Progenitor cell of endocrine pancreas (in vitro differentiated cells): ENCODE data around the gene ACOXL. TPM values are rescaled to one million over a fixed set of nuclear protein-coding genes. Genes with fewer than 3 reads are reported as not detected.

Experiments used
- DNase-seq: peaks from one replicate; pipeline ENCODE4 v3.0.0; 2021; ENCODE audit warnings: low spot score; ENCODE audit not compliant: unreplicated experiment
- H3K27ac Mint-ChIP-seq: 2 replicates; pipeline ENCODE4 v1.8.0; 2021; ENCODE audit warnings: mild to moderate bottlenecking, moderate library complexity, mixed read lengths
- H3K27me3 Mint-ChIP-seq: 2 replicates; pipeline ENCODE4 v1.8.0; 2021; ENCODE audit warnings: mixed read lengths
- H3K36me3 Mint-ChIP-seq: 2 replicates; pipeline ENCODE4 v1.8.0; 2022; ENCODE audit warnings: mixed read lengths; ENCODE audit not compliant: insufficient read depth
- H3K4me1 Mint-ChIP-seq: 2 replicates; pipeline ENCODE4 v1.8.0; 2021; ENCODE audit warnings: low read depth, mixed read lengths
- H3K4me3 Mint-ChIP-seq: 2 replicates; pipeline ENCODE4 v1.8.0; 2021; ENCODE audit warnings: low read depth, mild to moderate bottlenecking, moderate library complexity, mixed read lengths
- H3K9me3 Mint-ChIP-seq: 2 replicates; pipeline ENCODE4 v1.8.0; 2021; ENCODE audit warnings: low read depth, mixed read lengths
- total RNA-seq: library from RNA; stranded (reverse); gene quantifications from 2 replicates; pipeline ENCODE4 v1.2.1, GENCODE V29; 2021
- TF ChIP-seq, protein P1 (sequence below): fragments of 200-600 bp; sonication (generic); IDR thresholded peaks from one replicate; pipeline ENCODE4 v1.5.0; 2021; ENCODE audit warnings: antibody characterized with exemption, mild to moderate bottlenecking; ENCODE audit not compliant: unreplicated experiment

ACOXL gene
- total RNA-seq, 1 donor from 2014 or later: 0.19 TPM

DNA sequence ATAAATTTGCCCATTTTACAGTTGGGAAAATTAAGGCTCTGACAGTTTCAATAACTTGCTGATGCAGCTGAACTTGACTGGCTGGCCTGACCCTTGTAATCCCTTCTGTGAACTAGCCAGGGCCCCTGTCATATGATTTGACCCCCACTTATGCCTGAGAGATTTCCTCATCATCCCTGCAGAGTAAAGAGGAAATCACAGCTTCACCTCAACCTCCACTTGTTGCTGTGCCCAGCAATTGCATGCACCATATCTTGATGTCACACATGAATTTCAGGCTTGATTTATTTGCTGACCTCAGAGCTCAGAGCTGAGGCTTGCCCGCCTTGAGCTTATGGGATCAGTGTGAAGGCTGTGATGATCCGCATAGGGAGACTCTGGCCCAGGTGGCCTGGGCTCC, 108.1 kb downstream of the ACOXL start:
- Mint-ChIP-seq H3K4me3 (no peak overlapping the region), H3K4me1 (peaks cover 7% of the 10 kb centered on the region), H3K27me3 (peaks cover 25% of the 10 kb centered on the region), H3K9me3 (no peaks in the 10 kb centered on the region), H3K36me3 (no peaks in the 10 kb centered on the region), H3K27ac (no peak overlapping the region)
- no peak for DNase-seq
- TF ChIP-seq, protein P1, sequence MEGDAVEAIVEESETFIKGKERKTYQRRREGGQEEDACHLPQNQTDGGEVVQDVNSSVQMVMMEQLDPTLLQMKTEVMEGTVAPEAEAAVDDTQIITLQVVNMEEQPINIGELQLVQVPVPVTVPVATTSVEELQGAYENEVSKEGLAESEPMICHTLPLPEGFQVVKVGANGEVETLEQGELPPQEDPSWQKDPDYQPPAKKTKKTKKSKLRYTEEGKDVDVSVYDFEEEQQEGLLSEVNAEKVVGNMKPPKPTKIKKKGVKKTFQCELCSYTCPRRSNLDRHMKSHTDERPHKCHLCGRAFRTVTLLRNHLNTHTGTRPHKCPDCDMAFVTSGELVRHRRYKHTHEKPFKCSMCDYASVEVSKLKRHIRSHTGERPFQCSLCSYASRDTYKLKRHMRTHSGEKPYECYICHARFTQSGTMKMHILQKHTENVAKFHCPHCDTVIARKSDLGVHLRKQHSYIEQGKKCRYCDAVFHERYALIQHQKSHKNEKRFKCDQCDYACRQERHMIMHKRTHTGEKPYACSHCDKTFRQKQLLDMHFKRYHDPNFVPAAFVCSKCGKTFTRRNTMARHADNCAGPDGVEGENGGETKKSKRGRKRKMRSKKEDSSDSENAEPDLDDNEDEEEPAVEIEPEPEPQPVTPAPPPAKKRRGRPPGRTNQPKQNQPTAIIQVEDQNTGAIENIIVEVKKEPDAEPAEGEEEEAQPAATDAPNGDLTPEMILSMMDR: no peak

DNA sequence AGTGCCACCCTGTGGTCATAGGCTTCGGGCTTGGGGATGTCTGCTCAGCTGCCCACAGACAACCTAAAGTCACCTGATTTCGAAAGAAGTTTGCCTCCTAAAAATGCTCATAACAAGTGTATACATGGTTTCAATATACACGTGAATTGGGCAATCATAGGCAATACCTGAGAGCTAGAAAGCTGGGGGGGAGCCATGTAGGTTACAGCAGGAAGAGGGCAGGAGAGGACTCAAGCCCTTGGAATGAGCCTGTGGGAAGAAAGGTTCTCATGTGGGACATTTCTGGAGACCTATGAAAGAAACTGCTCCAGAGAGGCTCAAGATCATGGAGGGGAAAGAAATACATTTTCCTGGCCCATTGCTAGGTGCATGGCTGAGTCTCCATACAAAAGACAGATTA, 109.7 kb downstream of the ACOXL start:
- H3K9me3 Mint-ChIP-seq: no peaks in the 10 kb centered on the region
- H3K36me3 Mint-ChIP-seq: no peaks in the 10 kb centered on the region
- no peak overlapping the region for H3K4me3 Mint-ChIP-seq
- no peak overlapping the region for H3K27ac Mint-ChIP-seq
- no peak for DNase-seq
- TF ChIP-seq, protein P1: no peak
- H3K4me1 Mint-ChIP-seq: peaks cover 16% of the 10 kb centered on the region
- peaks cover 29% of the 10 kb centered on the region for H3K27me3 Mint-ChIP-seq

- no peak for DNase-seq
- Mint-ChIP-seq H3K4me3 (no peak overlapping the region), H3K27ac (no peak overlapping the region), H3K36me3 (no peaks in the 10 kb centered on the region), H3K9me3 (no peaks in the 10 kb centered on the region), H3K4me1 (peaks cover 11% of the 10 kb centered on the region), H3K27me3 (peaks cover 31% of the 10 kb centered on the region)
- TF ChIP-seq, protein P1: no peak
Observed at GRCh38 chr2:110843496-110843895, 111.1 kb downstream of the ACOXL start.

GRCh38 chr2:110843959-110844510, 111.7 kb downstream of the ACOXL start:
- Mint-ChIP-seq H3K27me3 (peaks cover 31% of the 10 kb centered on the region), H3K4me3 (no peak overlapping the region), H3K36me3 (no peaks in the 10 kb centered on the region), H3K4me1 (peaks cover 14% of the 10 kb centered on the region), H3K27ac (no peak overlapping the region), H3K9me3 (no peaks in the 10 kb centered on the region)
- TF ChIP-seq, protein P1: no peak
- DNase-seq: no peak

GRCh38 chr2:110847651-110848050, 115.3 kb downstream of the ACOXL start:
- TF ChIP-seq, protein P1: no peak
- Mint-ChIP-seq H3K27me3 (peaks cover 18% of the 10 kb centered on the region), H3K4me3 (no peak overlapping the region), H3K27ac (no peak overlapping the region), H3K4me1 (peaks cover 14% of the 10 kb centered on the region), H3K9me3 (no peaks in the 10 kb centered on the region), H3K36me3 (no peaks in the 10 kb centered on the region)
- DNase-seq: no peak
